ENCODE results near the gene OBSCN.
"Not testable (repeated sequence)": the region's sequence is repeated elsewhere in the genome, so short reads cannot be mapped to it uniquely, and the experiment has no call there.

Gene OBSCN

GRCh38 chr1:228218513-228219244 is 10.8 kb downstream of the OBSCN start:
- POLR2A ChIA-PET (ENCODE audit: low non-redundant PET), result no interaction called here
- no peak for DNase-seq (ENCODE audit: low spot score)
- no peak for TF ChIP-seq CTCF (conservative IDR thresholded peaks at IDR 0.05; ENCODE audit: low read depth)
- peak overlapping the region; percentile 25 for H3K27ac ChIP-seq
- CTCF ChIA-PET, result interaction anchor here (0.6 kb wide), 1 partner anchor 12 kb away, joined by 3 read pairs; no protein-coding TSS in a partner anchor

GRCh38 chr1:228219245-228219961 is 11.6 kb downstream of the OBSCN start:
- no peak for DNase-seq (ENCODE audit: low spot score)
- POLR2A ChIA-PET (ENCODE audit: low non-redundant PET), result no interaction called here
- peak overlapping the region; percentile 25; the same call in 1 of the 2 replicates for H3K27ac ChIP-seq
- CTCF ChIA-PET, result interaction anchor here (0.6 kb wide), 1 partner anchor 1500 kb away, joined by 3 read pairs; no protein-coding TSS in a partner anchor
- TF ChIP-seq CTCF (conservative IDR thresholded peaks at IDR 0.05; ENCODE audit: low read depth), result no peak

- H3K27ac ChIP-seq, result no peak overlapping the region
- CTCF ChIA-PET, result interaction anchor here (0.6 kb wide), 1 partner anchor 1501 kb away, joined by 3 read pairs; no protein-coding TSS in a partner anchor
- POLR2A ChIA-PET (ENCODE audit: low non-redundant PET), result no interaction called here
- TF ChIP-seq CTCF (conservative IDR thresholded peaks at IDR 0.05; ENCODE audit: low read depth), result no peak
- DNase-seq (ENCODE audit: low spot score), result no peak
Measured at GRCh38 chr1:228219962-228220780, 12.3 kb downstream of the OBSCN start.

GRCh38 chr1:228221097-228221496 is 13.3 kb downstream of the OBSCN start:
- DNase-seq (ENCODE audit: low spot score); H3K27ac ChIP-seq; CTCF ChIA-PET; POLR2A ChIA-PET (ENCODE audit: low non-redundant PET): not testable (repeated sequence)

GRCh38 chr1:228222548-228222947 is 14.7 kb downstream of the OBSCN start:
- POLR2A ChIA-PET (ENCODE audit: low non-redundant PET), result no interaction called here

More at GRCh38 chr1:228222548-228222947, 14.7 kb downstream of the OBSCN start:
- no peak for DNase-seq (ENCODE audit: low spot score)
- CTCF ChIA-PET, result no interaction called here
- H3K27ac ChIP-seq, result no peak overlapping the region
- TF ChIP-seq CTCF (conservative IDR thresholded peaks at IDR 0.05; ENCODE audit: low read depth), result no peak
